ENCODE results near the gene RAB11FIP2.

Gene RAB11FIP2

DNA sequence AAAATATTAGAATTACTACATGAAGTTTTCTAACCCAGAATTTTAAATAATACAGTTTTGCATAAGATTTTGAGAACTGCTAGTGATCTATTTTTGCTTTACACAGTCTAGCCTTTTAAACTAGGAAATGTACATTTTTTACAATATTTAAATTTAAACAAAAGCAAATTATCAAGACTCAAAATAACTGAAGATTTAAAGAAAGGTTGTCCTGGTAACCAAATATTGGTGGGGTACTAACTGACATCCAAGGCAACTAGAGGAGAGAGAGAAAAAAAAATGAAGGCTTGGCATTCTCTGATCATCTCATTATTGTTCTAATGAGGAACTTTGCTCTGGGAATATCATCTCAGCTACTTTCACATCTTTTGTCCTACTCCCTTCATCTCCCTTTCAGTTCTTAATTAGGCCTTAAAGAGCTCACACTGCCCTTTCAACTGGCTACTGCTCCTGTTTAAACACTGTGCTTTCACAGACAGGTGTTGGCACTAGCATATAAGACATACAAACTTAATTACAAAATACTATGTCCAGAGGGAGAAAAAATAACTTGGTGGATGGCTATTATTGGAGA is 33.7 kb downstream of the RAB11FIP2 start:
- Histone ChIP-seq H3K4me1 (ENCODE audit: insufficient read depth, low read length) (no peaks in the 10 kb centered on the region), H3K9ac (ENCODE audit: low read depth, low read length) (no peak overlapping the region), H3K79me2 (ENCODE audit: insufficient read depth, low read length) (no peaks in the 10 kb centered on the region), H3K27me3 (ENCODE audit: insufficient read depth, low read length, poor library complexity) (no peaks in the 10 kb centered on the region), H2AFZ (ENCODE audit: low read depth, low read length) (no peak overlapping the region), H3K4me2 (ENCODE audit: insufficient read depth, low read length) (no peak overlapping the region), H3K9me3 (ENCODE audit: insufficient read depth, low read length, severe bottlenecking) (no peaks in the 10 kb centered on the region), H4K20me1 (ENCODE audit: insufficient read depth, low read length) (no peaks in the 10 kb centered on the region), H3K27ac (ENCODE audit: low read length) (no peak overlapping the region), H3K4me3 (ENCODE audit: low read depth in 1 of 2, low read length in 2 of 2) (no peak overlapping the region), H3K36me3 (ENCODE audit: insufficient read depth, low read length) (peaks cover 25% of the 10 kb centered on the region)
- DNase-seq (no peak), ATAC-seq (ENCODE audit: insufficient read depth, low read depth) (no peak)
- TF ChIP-seq EZH2 (IDR thresholded peaks at IDR 0.05; ENCODE audit: borderline replicate concordance, low read depth, low read length, severe bottlenecking), result no peak
- TF ChIP-seq, protein P1, sequence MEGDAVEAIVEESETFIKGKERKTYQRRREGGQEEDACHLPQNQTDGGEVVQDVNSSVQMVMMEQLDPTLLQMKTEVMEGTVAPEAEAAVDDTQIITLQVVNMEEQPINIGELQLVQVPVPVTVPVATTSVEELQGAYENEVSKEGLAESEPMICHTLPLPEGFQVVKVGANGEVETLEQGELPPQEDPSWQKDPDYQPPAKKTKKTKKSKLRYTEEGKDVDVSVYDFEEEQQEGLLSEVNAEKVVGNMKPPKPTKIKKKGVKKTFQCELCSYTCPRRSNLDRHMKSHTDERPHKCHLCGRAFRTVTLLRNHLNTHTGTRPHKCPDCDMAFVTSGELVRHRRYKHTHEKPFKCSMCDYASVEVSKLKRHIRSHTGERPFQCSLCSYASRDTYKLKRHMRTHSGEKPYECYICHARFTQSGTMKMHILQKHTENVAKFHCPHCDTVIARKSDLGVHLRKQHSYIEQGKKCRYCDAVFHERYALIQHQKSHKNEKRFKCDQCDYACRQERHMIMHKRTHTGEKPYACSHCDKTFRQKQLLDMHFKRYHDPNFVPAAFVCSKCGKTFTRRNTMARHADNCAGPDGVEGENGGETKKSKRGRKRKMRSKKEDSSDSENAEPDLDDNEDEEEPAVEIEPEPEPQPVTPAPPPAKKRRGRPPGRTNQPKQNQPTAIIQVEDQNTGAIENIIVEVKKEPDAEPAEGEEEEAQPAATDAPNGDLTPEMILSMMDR (IDR thresholded peaks at IDR 0.05; ENCODE audit: borderline replicate concordance, extremely low read depth, low read length, poor library complexity, severe bottlenecking), result no peak

DNA sequence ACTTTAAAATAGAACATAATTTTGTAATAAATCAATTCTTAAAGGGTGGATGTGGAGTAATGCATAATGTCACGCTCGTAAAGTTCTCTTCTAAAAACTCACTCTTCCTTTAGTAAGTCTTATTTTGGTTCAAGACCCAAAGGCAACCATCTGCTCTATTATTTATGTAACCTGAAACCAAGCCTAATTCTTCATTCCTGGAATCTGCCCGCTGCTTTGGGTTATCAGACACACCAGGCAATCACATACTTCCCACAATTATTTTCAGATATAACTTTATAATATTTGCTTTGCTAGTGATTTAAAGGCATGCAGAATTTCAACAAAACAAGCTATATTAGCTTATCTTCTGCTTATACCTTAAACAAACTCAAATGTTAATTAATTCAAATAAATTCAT is 39.0 kb downstream of the RAB11FIP2 start:
- Histone ChIP-seq H3K4me3 (ENCODE audit: low read depth in 1 of 2, low read length in 2 of 2) (no peak overlapping the region), H3K27me3 (ENCODE audit: insufficient read depth, low read length, poor library complexity) (no peaks in the 10 kb centered on the region), H3K9me3 (ENCODE audit: insufficient read depth, low read length, severe bottlenecking) (no peaks in the 10 kb centered on the region), H3K4me1 (ENCODE audit: insufficient read depth, low read length) (no peaks in the 10 kb centered on the region), H2AFZ (ENCODE audit: low read depth, low read length) (no peak overlapping the region), H4K20me1 (ENCODE audit: insufficient read depth, low read length) (no peaks in the 10 kb centered on the region), H3K36me3 (ENCODE audit: insufficient read depth, low read length) (peaks cover 41% of the 10 kb centered on the region), H3K4me2 (ENCODE audit: insufficient read depth, low read length) (no peak overlapping the region), H3K9ac (ENCODE audit: low read depth, low read length) (no peak overlapping the region), H3K79me2 (ENCODE audit: insufficient read depth, low read length) (no peaks in the 10 kb centered on the region), H3K27ac (ENCODE audit: low read length) (no peak overlapping the region)
- DNase-seq (no peak), ATAC-seq (ENCODE audit: insufficient read depth, low read depth) (no peak)
- no peak for TF ChIP-seq EZH2 (IDR thresholded peaks at IDR 0.05; ENCODE audit: borderline replicate concordance, low read depth, low read length, severe bottlenecking)
- TF ChIP-seq, protein P1 (IDR thresholded peaks at IDR 0.05; ENCODE audit: borderline replicate concordance, extremely low read depth, low read length, poor library complexity, severe bottlenecking), result no peak

DNA sequence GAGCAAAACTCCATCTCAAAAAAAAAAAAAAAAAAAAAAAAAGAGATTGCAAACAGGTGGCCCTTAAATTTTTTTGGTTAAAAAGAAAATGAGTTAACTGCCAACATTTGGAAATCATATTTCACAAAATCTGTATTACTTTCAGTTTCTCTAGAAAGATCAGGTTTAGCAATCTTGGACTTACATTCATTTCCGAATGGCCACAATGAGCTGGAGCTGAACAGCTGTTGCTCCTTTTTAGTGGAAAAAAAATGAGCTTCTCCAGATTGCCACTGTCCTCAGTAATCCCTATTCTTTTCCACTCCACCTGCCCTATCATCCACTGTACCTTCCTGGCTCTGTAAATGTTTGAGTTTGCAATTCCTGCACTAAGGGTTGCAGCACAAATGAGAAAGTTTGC is 43.6 kb downstream of the RAB11FIP2 start:
- H3K4me2 ChIP-seq (ENCODE audit: insufficient read depth, low read length), result no peak overlapping the region
- H2AFZ ChIP-seq (ENCODE audit: low read depth, low read length), result no peak overlapping the region
- H3K36me3 ChIP-seq (ENCODE audit: insufficient read depth, low read length), result peaks cover 33% of the 10 kb centered on the region; the same call in 1 of the 2 replicates
- ATAC-seq (ENCODE audit: insufficient read depth, low read depth) (no peak), DNase-seq (no peak)
- H3K27me3 ChIP-seq (ENCODE audit: insufficient read depth, low read length, poor library complexity), result no peaks in the 10 kb centered on the region
- no peaks in the 10 kb centered on the region for H3K4me1 ChIP-seq (ENCODE audit: insufficient read depth, low read length)
- H3K27ac ChIP-seq (ENCODE audit: low read length), result no peak overlapping the region
- H3K4me3 ChIP-seq (ENCODE audit: low read depth in 1 of 2, low read length in 2 of 2), result no peak overlapping the region
- H4K20me1 ChIP-seq (ENCODE audit: insufficient read depth, low read length), result no peaks in the 10 kb centered on the region
- H3K9ac ChIP-seq (ENCODE audit: low read depth, low read length), result no peak overlapping the region
- H3K79me2 ChIP-seq (ENCODE audit: insufficient read depth, low read length), result no peaks in the 10 kb centered on the region
- TF ChIP-seq, protein P1 (IDR thresholded peaks at IDR 0.05; ENCODE audit: borderline replicate concordance, extremely low read depth, low read length, poor library complexity, severe bottlenecking), result no peak
- no peak for TF ChIP-seq EZH2 (IDR thresholded peaks at IDR 0.05; ENCODE audit: borderline replicate concordance, low read depth, low read length, severe bottlenecking)
- H3K9me3 ChIP-seq (ENCODE audit: insufficient read depth, low read length, severe bottlenecking), result no peaks in the 10 kb centered on the region

Measured in DND-41 (cell line).